ENCODE measurements around the gene SP3.
"Not testable (repeated sequence)": the region's sequence is repeated elsewhere in the genome, so short reads cannot be mapped to it uniquely, and the experiment has no call there.

Gene SP3

DNA sequence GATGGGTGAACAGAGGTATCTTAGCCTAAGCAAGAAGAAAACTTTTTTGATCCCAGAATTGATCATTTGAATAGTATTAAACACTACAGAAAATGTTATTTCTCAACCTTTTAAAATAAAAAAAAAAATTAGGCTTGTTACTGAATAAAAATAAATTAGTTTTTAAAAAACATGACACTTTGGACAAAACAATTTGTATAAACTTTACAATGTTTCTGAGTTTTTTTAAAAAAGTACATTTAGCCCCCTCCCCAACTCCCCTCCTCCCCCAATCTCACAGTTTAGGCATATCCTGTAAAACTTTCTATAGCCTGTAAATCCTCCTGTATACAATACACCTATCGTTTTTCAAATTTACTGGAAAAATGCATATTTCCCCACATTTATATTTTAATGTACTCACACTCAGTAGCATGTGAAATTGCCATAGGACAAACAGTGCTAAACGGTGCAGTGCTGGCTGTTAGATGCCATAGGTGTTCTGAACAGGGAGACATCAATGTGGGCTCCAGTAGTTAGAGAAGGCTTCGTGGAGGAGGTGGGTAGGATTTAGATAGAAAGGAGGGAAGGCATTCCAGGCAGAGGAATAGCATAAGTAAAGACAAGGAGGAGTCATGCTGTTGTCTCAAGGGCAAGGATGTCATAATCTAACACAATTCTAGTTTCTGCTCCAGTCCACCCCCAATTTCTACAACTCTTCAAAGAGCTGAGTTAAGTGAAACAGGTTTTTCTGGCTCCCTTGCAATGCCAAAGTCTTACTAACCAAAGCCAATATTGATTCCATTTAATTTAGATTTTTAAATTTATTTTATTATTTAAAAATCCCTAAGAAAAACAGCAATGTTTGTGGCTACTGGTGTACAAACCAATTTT, 50.9 kb downstream of the SP3 start:
- Histone ChIP-seq H3K36me3 (ENCODE audit: control insufficient read depth, insufficient read depth, low read length) (peaks cover 71% of the 10 kb centered on the region), H3K27ac (ENCODE audit: low read depth, low read length) (no peak overlapping the region), H3K9ac (ENCODE audit: low read length) (no peak overlapping the region), H3K27me3 (ENCODE audit: control insufficient read depth, insufficient read depth, low read length) (no peaks in the 10 kb centered on the region), H3K4me1 (ENCODE audit: control insufficient read depth, insufficient read depth, low read length) (no peaks in the 10 kb centered on the region; the same call in 1 of the 2 replicates), H3K4me3 (ENCODE audit: low read depth, low read length) (no peak overlapping the region), H3K9me3 (ENCODE audit: control insufficient read depth, insufficient read depth, low read depth, low read length) (no peaks in the 10 kb centered on the region)

GRCh38 chr2:173909846-173910245, 55.3 kb downstream of the SP3 start:
- no peak overlapping the region for H3K27ac ChIP-seq (ENCODE audit: low read depth, low read length)
- no peak overlapping the region for H3K4me3 ChIP-seq (ENCODE audit: low read depth, low read length)
- H3K36me3 ChIP-seq (ENCODE audit: control insufficient read depth, insufficient read depth, low read length): peaks cover 84% of the 10 kb centered on the region
- no peaks in the 10 kb centered on the region; the same call in 1 of the 2 replicates for H3K4me1 ChIP-seq (ENCODE audit: control insufficient read depth, insufficient read depth, low read length)
- H3K9me3 ChIP-seq (ENCODE audit: control insufficient read depth, insufficient read depth, low read depth, low read length): no peaks in the 10 kb centered on the region
- no peaks in the 10 kb centered on the region for H3K27me3 ChIP-seq (ENCODE audit: control insufficient read depth, insufficient read depth, low read length)
- no peak overlapping the region for H3K9ac ChIP-seq (ENCODE audit: low read length)

GRCh38 chr2:173906626-173907025, 58.5 kb downstream of the SP3 start:
- no peaks in the 10 kb centered on the region for H3K27me3 ChIP-seq (ENCODE audit: control insufficient read depth, insufficient read depth, low read length)
- H3K36me3 ChIP-seq (ENCODE audit: control insufficient read depth, insufficient read depth, low read length): peaks cover 69% of the 10 kb centered on the region
- H3K4me3 ChIP-seq (ENCODE audit: low read depth, low read length): no peak overlapping the region

DNA sequence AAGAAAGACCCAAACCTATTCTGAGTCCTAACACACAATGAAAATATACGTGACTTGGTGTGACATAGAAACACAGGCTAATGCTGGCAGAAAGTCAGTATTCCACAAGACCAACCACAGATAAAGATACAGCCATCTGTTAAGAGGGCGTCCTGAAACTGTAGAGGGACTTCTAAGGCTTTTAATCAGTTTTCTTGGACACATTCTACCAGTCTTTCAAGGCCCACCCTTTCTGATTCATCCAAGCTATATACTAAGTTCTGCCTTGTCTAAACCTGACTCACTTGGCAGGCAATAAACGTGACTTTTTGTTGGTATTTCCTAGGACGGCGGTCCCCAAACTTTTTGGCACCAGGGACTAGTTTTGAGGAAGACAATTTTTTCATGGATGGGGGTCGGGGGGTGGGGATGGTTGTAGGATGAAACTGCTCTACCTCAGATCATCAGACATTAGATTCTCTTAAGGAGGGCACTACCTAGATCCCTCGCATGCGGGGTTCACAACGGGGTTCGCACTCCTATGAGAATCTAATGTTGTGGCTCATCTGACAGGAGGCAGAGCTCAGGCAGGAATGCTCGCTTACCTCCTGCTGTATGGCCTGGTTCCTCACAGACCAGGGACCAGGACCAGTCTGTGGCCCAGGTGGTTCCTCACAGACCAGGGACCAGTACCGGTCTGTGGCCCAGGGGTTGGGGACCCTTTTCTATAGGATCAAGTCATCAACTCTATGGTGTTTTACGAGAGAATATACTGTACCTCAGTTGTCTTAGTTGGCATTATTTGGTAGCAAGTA, 61.4 kb downstream of the SP3 start:
- Histone ChIP-seq H3K27me3 (ENCODE audit: control insufficient read depth, insufficient read depth, low read length) (no peaks in the 10 kb centered on the region), H3K27ac (ENCODE audit: low read depth, low read length) (no peak overlapping the region), H3K36me3 (ENCODE audit: control insufficient read depth, insufficient read depth, low read length) (peaks cover 41% of the 10 kb centered on the region), H3K9me3 (ENCODE audit: control insufficient read depth, insufficient read depth, low read depth, low read length) (no peaks in the 10 kb centered on the region), H3K9ac (ENCODE audit: low read length) (no peak overlapping the region), H3K4me1 (ENCODE audit: control insufficient read depth, insufficient read depth, low read length) (no peaks in the 10 kb centered on the region), H3K4me3 (ENCODE audit: low read depth, low read length) (no peak overlapping the region)

More at GRCh38 chr2:173906626-173907025, 58.5 kb downstream of the SP3 start:
- Histone ChIP-seq H3K9ac (ENCODE audit: low read length) (no peak overlapping the region), H3K9me3 (ENCODE audit: control insufficient read depth, insufficient read depth, low read depth, low read length) (no peaks in the 10 kb centered on the region), H3K27ac (ENCODE audit: low read depth, low read length) (no peak overlapping the region), H3K4me1 (ENCODE audit: control insufficient read depth, insufficient read depth, low read length) (no peaks in the 10 kb centered on the region)

- H3K9me3 ChIP-seq (ENCODE audit: control insufficient read depth, insufficient read depth, low read depth, low read length): no peaks in the 10 kb centered on the region
- no peak overlapping the region for H3K27ac ChIP-seq (ENCODE audit: low read depth, low read length)
- no peaks in the 10 kb centered on the region for H3K27me3 ChIP-seq (ENCODE audit: control insufficient read depth, insufficient read depth, low read length)
- H3K4me3 ChIP-seq (ENCODE audit: low read depth, low read length): no peak overlapping the region
- 0 out of 2 replicates have a peak, but pooled peaks cover 1% of the 10 kb centered on the region for H3K36me3 ChIP-seq (ENCODE audit: control insufficient read depth, insufficient read depth, low read length)
- H3K4me1 ChIP-seq (ENCODE audit: control insufficient read depth, insufficient read depth, low read length): no peaks in the 10 kb centered on the region
- no peak overlapping the region for H3K9ac ChIP-seq (ENCODE audit: low read length)
Observed at GRCh38 chr2:173898996-173899395, 66.2 kb downstream of the SP3 start.

GRCh38 chr2:173898178-173898668, 67.0 kb downstream of the SP3 start:
- Histone ChIP-seq H3K4me1 (ENCODE audit: control insufficient read depth, insufficient read depth, low read length) (no peaks in the 10 kb centered on the region), H3K9me3 (ENCODE audit: control insufficient read depth, insufficient read depth, low read depth, low read length) (no peaks in the 10 kb centered on the region), H3K9ac (ENCODE audit: low read length) (no peak overlapping the region), H3K27me3 (ENCODE audit: control insufficient read depth, insufficient read depth, low read length) (no peaks in the 10 kb centered on the region), H3K4me3 (ENCODE audit: low read depth, low read length) (no peak overlapping the region), H3K27ac (ENCODE audit: low read depth, low read length) (no peak overlapping the region), H3K36me3 (ENCODE audit: control insufficient read depth, insufficient read depth, low read length) (no peaks in the 10 kb centered on the region)

DNA sequence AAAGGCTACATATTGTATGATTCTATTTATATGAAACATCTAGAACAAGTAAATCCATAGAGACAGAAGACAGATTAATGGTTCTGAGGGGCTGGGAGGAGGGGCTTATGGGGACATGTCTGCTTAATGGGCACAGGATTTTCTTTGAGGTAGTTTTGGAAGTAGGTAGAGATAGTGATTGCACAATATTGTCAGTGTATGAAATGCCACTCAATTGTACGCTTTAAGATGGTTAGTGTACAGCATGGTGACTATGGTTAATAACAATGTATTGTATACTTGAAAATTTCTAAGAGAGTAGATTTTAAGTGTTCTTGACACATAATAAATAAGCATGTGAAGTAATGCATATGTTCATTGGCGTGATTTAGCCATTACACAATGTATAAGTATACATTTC, 68.4 kb downstream of the SP3 start:
- Histone ChIP-seq H3K4me1 (ENCODE audit: control insufficient read depth, insufficient read depth, low read length) (no peaks in the 10 kb centered on the region), H3K4me3 (ENCODE audit: low read depth, low read length) (no peak overlapping the region), H3K9me3 (ENCODE audit: control insufficient read depth, insufficient read depth, low read depth, low read length) (no peaks in the 10 kb centered on the region), H3K27ac (ENCODE audit: low read depth, low read length) (no peak overlapping the region), H3K27me3 (ENCODE audit: control insufficient read depth, insufficient read depth, low read length) (no peaks in the 10 kb centered on the region), H3K36me3 (ENCODE audit: control insufficient read depth, insufficient read depth, low read length) (no peaks in the 10 kb centered on the region), H3K9ac (ENCODE audit: low read length) (no peak overlapping the region)

GRCh38 chr2:173892341-173892740, 72.8 kb downstream of the SP3 start:
- H3K27ac ChIP-seq (ENCODE audit: low read depth, low read length): no peak overlapping the region
- no peak overlapping the region for H3K9ac ChIP-seq (ENCODE audit: low read length)
- no peak overlapping the region for H3K4me3 ChIP-seq (ENCODE audit: low read depth, low read length)
- no peaks in the 10 kb centered on the region for H3K27me3 ChIP-seq (ENCODE audit: control insufficient read depth, insufficient read depth, low read length)
- H3K9me3 ChIP-seq (ENCODE audit: control insufficient read depth, insufficient read depth, low read depth, low read length): peaks cover 25% of the 10 kb centered on the region
- no peaks in the 10 kb centered on the region for H3K36me3 ChIP-seq (ENCODE audit: control insufficient read depth, insufficient read depth, low read length)
- no peaks in the 10 kb centered on the region for H3K4me1 ChIP-seq (ENCODE audit: control insufficient read depth, insufficient read depth, low read length)

DNA sequence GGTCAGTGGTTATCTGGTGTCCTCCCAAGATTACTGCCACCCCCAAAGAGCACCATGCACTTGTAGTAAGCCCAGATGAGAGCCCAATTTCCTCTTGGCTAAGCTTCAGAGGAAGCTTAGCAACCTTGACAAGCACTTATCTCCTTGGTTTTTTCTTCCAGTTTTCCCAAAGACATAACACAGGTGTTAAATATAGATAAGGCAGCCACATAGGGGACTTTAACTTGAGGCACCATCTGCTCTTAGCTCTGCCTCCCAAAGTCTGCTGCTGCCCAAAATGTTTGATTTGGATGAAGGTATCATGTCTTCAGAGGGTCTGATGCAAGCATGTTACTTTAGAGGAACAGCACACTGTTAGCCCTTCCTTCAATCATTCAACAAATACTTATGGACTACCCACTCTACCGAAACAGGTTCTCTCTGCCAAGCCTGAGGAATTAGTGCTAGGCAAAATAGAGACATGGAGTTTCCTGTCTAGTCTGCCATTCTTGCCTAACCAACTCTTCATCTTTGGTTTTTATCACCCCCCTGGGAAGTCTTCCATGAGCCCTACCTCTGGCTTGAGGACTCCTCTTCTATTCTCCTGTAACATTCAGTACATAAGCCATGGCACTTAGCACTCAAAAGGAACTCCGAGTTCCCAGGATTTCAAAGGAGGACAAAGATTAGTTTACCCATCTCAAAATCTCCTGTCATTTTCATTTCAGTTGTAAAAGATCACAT, 73.7 kb downstream of the SP3 start:
- Histone ChIP-seq H3K27me3 (ENCODE audit: control insufficient read depth, insufficient read depth, low read length) (no peaks in the 10 kb centered on the region), H3K9me3 (ENCODE audit: control insufficient read depth, insufficient read depth, low read depth, low read length) (peaks cover 25% of the 10 kb centered on the region), H3K27ac (ENCODE audit: low read depth, low read length) (no peak overlapping the region), H3K36me3 (ENCODE audit: control insufficient read depth, insufficient read depth, low read length) (no peaks in the 10 kb centered on the region), H3K9ac (ENCODE audit: low read length) (no peak overlapping the region), H3K4me1 (ENCODE audit: control insufficient read depth, insufficient read depth, low read length) (no peaks in the 10 kb centered on the region), H3K4me3 (ENCODE audit: low read depth, low read length) (no peak overlapping the region)

DNA sequence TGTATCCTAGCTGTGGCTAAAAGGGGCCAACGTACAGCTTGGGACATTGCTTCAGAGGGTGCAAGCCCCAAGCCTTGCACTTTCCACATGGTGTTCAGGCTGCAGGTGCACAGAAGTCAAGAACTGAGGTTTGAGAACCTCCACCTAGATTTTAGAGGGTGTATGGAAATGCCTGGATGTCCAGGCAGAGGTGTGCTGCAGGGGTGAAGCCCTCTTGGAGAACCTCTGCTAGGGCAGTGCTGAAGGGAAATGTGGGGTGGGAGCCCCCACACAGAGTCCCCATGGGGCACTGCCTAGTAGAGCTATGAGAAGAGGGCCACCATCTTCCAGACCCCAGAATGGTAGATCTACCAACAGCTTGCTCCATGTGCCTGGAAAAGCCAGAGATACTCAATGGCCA, 75.7 kb downstream of the SP3 start:
- H3K4me3 ChIP-seq (ENCODE audit: low read depth, low read length); H3K27ac ChIP-seq (ENCODE audit: low read depth, low read length); H3K36me3 ChIP-seq (ENCODE audit: control insufficient read depth, insufficient read depth, low read length); H3K27me3 ChIP-seq (ENCODE audit: control insufficient read depth, insufficient read depth, low read length); H3K4me1 ChIP-seq (ENCODE audit: control insufficient read depth, insufficient read depth, low read length); H3K9ac ChIP-seq (ENCODE audit: low read length): not testable (repeated sequence)
- peaks cover 28% of the 10 kb centered on the region for H3K9me3 ChIP-seq (ENCODE audit: control insufficient read depth, insufficient read depth, low read depth, low read length)
